RWPE1 (cell line): ENCODE measurements around the gene PANK4.
"Not testable (repeated sequence)": the region's sequence is repeated elsewhere in the genome, so short reads cannot be mapped to it uniquely, and the experiment has no call there.

Experiments
- CTCF ChIA-PET: fragments of 350-600 bp; sonication (Branson Sonifier 250); formaldehyde crosslinking; extraction: SDS; loops from one replicate; lab custom pipeline; 2021; lab: Yijun Ruan, JAX
- POLR2A ChIA-PET: fragments of 400-600 bp; formaldehyde crosslinking; extraction: SDS; loops from one replicate; lab custom pipeline; 2020; ENCODE audit warnings: antibody characterized with exemption; ENCODE audit not compliant: low non-redundant PET; lab: Yijun Ruan, JAX
- DNase-seq: peaks from one replicate; pipeline ENCODE4 v3.0.0; 2012; ENCODE audit warnings: low spot score
- H3K27ac ChIP-seq: fragments of 450-650 bp; 2 replicates; pipeline ENCODE4 v1.5.1; 2017
- TF ChIP-seq, protein P1 (sequence below): fragments of 450-650 bp; conservative IDR thresholded peaks from 2 replicates; pipeline ENCODE4 v1.5.1; 2017; ENCODE audit warnings: low read depth, mild to moderate bottlenecking

The PANK4 gene

DNA sequence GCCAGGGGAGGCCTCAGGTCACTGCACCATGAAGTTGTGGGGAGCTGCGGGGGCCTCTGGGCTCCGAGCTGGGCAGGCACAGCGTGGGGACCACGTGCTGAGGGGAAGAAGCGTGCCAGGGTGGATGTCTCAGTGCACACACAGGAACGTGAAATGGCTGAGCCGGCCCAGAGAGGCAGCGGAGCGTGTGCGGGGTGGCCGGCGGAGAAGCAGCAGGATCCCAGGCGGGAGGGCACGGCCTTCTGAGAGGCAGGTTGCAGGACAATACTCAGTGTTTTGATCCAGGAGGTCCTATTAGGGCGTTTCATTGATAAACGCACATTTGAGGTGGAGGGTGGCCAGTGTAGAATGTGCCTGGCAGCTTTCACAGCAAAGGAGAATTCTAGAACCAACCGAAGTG lies 42.7 kb upstream of the PANK4 start:
- TF ChIP-seq, protein P1, sequence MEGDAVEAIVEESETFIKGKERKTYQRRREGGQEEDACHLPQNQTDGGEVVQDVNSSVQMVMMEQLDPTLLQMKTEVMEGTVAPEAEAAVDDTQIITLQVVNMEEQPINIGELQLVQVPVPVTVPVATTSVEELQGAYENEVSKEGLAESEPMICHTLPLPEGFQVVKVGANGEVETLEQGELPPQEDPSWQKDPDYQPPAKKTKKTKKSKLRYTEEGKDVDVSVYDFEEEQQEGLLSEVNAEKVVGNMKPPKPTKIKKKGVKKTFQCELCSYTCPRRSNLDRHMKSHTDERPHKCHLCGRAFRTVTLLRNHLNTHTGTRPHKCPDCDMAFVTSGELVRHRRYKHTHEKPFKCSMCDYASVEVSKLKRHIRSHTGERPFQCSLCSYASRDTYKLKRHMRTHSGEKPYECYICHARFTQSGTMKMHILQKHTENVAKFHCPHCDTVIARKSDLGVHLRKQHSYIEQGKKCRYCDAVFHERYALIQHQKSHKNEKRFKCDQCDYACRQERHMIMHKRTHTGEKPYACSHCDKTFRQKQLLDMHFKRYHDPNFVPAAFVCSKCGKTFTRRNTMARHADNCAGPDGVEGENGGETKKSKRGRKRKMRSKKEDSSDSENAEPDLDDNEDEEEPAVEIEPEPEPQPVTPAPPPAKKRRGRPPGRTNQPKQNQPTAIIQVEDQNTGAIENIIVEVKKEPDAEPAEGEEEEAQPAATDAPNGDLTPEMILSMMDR: no peak
- DNase-seq: no peak
- ChIA-PET CTCF (no interaction called here), POLR2A (no interaction called here)
- H3K27ac ChIP-seq: no peak overlapping the region

DNA sequence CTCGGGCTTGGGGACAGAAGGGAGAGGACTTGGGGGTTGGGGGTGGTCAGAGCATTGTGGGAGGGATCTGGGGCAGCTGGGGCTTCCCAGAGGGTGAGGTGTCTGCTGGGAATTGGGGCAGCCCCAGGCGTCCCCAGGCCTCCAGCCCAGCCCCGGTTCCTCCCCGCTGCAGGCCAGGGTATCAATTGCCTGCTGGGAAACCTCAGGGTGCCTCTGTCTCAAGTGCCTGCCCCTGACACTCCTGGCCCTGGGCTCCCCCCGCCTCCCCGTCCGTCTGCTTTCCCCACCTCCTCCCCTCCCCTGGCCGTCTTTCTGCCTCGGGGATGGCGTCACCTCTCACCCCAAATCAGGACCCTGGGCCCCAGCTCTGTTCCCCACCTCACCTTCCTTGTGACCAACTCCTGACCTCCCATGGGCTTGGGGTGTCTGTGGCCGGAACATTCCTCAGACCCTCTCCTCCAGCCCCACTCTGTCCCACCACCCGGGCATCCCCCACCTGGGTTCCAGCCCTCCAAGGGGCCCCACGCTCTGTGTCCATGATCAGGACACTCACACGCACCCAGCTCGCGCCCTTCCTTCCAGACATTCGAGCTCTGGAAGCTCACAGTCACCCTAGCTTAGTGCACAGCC lies 41.9 kb upstream of the PANK4 start:
- H3K27ac ChIP-seq, CTCF ChIA-PET, DNase-seq, POLR2A ChIA-PET: not testable (repeated sequence)

DNA sequence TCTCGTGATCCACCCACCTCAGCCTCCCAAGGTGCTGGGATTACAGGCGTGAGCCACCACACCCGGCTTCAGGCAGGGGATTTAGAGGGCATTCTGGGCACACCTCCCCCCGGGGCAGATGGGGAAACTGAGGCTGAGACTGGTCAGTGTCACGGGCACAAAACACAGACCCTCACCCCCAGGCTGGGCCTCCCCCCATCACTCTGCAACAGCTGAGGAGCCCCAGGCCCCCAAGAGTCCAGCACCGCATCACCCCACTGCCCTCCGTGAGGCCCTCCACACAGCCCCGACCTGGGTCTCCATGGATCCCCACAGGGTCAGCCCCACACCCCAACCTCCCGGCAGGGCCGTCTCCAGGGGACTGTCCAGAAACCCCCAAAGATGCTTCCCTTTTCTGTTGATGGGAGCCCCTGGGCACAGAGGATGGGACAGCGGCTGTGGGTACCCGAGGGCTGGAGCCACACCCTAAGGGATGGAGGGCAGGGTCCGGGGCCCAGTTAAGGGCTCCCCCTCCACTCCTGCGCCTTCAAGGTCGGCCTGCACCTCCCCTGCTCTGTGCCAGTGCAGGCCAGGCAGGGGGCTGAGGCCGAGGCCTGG lies 40.8 kb upstream of the PANK4 start:
- H3K27ac ChIP-seq: no peak overlapping the region
- TF ChIP-seq, protein P1: no peak
- no peak for DNase-seq
- POLR2A ChIA-PET: no interaction called here
- CTCF ChIA-PET: no interaction called here

DNA sequence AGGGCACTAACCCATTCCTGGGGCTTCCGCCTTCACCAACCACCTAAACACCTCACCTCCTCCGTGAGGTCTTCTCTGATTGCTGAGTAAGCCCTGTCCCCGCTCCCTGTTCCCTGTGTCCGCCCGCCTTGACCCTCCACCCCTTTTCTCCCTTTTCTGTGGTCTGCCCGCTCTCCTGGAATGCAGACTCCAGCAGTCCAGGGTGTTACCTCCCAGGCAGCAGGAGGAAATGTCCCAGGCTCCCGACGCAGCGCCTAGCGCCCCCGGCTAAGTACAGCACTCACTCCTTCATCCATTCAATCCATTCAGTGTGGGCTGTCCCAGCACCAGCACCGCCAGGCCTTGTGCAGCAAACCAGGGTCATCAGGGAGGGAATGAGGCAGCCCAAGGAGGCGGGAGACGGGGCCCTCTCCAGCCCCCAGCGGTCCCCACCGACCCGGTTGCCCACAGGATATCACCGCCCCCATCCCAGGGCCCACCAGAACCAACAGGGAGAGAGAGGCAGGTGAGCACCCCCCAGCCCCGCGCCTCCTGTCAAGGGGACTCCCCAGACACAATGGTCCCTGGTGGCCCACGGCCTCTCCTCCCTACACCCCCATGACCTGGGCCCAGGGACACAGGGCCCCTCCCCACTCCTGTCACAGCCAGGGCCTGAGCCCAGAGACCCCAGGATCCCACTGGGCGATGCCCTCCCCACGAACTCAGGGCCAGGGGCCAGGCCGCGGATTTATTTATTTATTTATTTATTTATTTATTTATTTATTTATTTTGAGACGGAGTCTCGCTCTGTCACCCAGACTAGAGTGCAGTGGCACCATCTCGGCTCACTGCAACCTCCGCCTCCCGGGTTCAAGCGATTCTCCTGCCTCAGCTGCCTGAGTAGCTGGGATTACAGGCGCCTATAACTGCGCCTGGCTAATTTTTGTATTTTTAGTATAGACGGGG lies 40.0 kb upstream of the PANK4 start:
- POLR2A ChIA-PET: no interaction called here
- H3K27ac ChIP-seq: no peak overlapping the region
- TF ChIP-seq, protein P1: no peak
- no peak for DNase-seq
- CTCF ChIA-PET: no interaction called here

DNA sequence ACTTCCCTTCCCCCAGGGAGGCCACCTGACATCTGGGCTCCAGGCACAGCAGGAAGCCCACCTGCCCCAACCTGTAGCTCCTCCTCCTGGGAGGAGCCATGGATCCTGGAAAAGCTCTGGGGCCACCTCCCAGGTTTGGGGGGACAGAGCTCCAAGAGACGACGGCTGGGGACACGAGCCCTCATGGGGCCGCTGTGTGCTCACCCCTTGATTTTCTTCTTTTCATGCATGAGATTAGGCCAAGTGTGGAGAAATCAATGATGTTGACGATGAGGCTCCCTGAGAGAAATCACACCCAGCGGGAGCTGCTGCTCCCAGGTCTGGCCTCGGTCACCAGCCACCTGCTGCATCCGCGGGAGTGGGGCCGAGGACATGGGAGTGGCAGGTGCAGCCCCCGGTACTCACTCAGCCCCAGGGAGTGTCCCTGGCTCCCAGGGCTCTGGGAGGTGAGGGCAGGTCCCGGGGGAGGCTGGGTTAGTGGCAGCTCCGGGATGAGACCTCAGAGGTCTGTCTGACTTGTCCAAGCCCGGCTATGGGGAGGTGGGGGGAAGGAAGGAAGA lies 38.5 kb upstream of the PANK4 start:
- H3K27ac ChIP-seq: no peak overlapping the region
- TF ChIP-seq, protein P1: no peak
- POLR2A ChIA-PET: interaction anchor here (1.1 kb wide), 1 partner anchor 21 kb away, joined by 4 read pairs; no protein-coding TSS in a partner anchor
- CTCF ChIA-PET: interaction anchor here (0.6 to 0.7 kb wide), 2 partner anchors 50 to 874 kb away, joined by 3 to 4 read pairs; no protein-coding TSS in a partner anchor
- DNase-seq: no peak

DNA sequence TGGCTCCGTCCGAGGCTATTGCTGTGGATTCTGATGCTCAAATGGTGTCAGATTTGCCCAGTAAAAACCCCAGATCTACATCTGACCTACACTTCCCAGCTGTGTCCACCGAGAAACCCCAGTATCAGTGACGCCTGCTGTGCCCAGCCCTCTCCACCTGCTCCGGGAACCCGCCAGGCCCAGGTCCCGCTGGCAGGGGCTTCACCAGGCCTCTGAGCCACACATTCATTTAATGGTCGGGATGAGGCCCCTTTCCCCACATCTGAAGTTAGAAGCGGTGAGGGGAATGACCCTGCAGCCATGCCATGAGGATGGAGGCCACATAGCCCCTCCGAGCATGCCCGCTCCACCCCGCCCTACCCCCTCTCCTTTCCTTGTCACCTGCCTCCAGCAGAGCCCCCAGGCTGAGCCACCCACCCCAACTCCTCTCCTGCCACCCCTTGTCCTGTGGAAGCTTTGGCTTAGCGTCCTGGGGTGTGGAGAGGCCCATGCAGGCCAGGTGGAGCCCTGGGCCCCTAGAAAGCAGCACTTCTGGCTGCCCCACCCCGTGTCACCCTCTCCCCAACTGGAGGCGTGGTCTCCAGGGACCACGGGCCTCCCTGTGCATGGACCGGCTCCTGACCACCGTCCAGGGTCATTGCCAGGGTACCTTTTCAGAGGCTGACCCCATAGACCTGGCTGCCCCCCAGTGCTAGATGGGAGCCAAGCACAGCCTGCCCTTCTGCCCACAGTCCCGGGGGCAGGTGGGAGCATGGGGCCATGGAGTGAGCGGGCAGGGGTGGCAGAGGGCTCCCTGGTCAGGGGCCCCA lies 37.8 kb upstream of the PANK4 start:
- CTCF ChIA-PET: interaction anchor here (0.6 to 1.1 kb wide), 3 partner anchors 20 to 875 kb away, joined by 3 to 4 read pairs (median 3); no protein-coding TSS in a partner anchor
- POLR2A ChIA-PET: interaction anchor here (1.1 kb wide), 1 partner anchor 22 kb away, joined by 4 read pairs; no protein-coding TSS in a partner anchor
- no peak overlapping the region for H3K27ac ChIP-seq
- no peak for DNase-seq
- TF ChIP-seq, protein P1: no peak
